Endothelial cell of umbilical vein (primary cell): ENCODE results near the gene ATP6V0D1. TPM values are rescaled to one million over a fixed set of nuclear protein-coding genes. Genes with fewer than 3 reads are reported as not detected.

Experiments used
- BruUV-seq: library from RNA; stranded (reverse); fragments of 400-500 nt; replicated peaks from 2 replicates; lab custom pipeline; 2021; lab: Mats Ljungman, UMichigan
- CTCF ChIA-PET: fragments of 300-600, 350-600 bp; sonication (Branson Sonifier 250); formaldehyde crosslinking; loops from one replicate; lab custom pipeline; 2021; ENCODE audit warnings: antibody characterized with exemption, inconsistent platforms; lab: Charles Lee
- POLR2A ChIA-PET: fragments of 300-600, 350-600 bp; sonication (Branson Sonifier 250); formaldehyde crosslinking; loops from one replicate; lab custom pipeline; 2021; ENCODE audit warnings: antibody characterized with exemption, inconsistent platforms; lab: Charles Lee
- DNase-seq: peaks from one replicate; pipeline ENCODE4 v3.0.0-alpha.2; 2011; ENCODE audit warnings: low read depth, low spot score
- FAIRE-seq: peaks from 2 replicates; lab custom pipeline; 2011; peaks lifted over from hg19 to GRCh38; lab: Jason Lieb, UNC
- H2AFZ ChIP-seq: 2 replicates; pipeline ENCODE4 v1.6.0; 2012; ENCODE audit warnings: low read depth, low read length, control low read depth, inconsistent platforms
- H3K27ac ChIP-seq: 2 replicates; pipeline ENCODE4 v1.5.1; 2011; ENCODE audit warnings: low read depth, mild to moderate bottlenecking, control low read depth, low read length, moderate library complexity; ENCODE audit not compliant: insufficient read depth
- H3K27me3 ChIP-seq, 2 experiments: 2 replicates each; pipeline versions ENCODE4 v1.6.0 to v1.6.1; 2011; ENCODE audit warnings: low read length in 2 of 2, mixed read lengths in 1 of 2; ENCODE audit not compliant: control insufficient read depth in 2 of 2, insufficient read depth in 2 of 2
- H3K36me3 ChIP-seq, 2 experiments: 2 replicates in 1 of 2; 3 replicates in 1 of 2; pipeline ENCODE4 v1.5.1; 2011; ENCODE audit warnings: low read length in 2 of 2, mild to moderate bottlenecking in 1 of 2, moderate library complexity in 1 of 2; ENCODE audit not compliant: control insufficient read depth in 2 of 2, insufficient read depth in 2 of 2; ENCODE audit errors: extremely low read depth in 1 of 2
- H3K4me1 ChIP-seq: 3 replicates; pipeline ENCODE4 v1.5.1; 2011; ENCODE audit warnings: mild to moderate bottlenecking, low read length; ENCODE audit not compliant: control insufficient read depth, insufficient read depth; ENCODE audit errors: extremely low read depth
- H3K4me2 ChIP-seq: 2 replicates; pipeline ENCODE4 v1.6.1; 2011; ENCODE audit warnings: low read length, control low read depth, mixed read lengths; ENCODE audit not compliant: insufficient read depth
- H3K4me3 ChIP-seq, 3 experiments: fragments of 200-600 bp in 1 of 3; sonication (generic), shearing (Covaris generic) in 1 of 3; replicated peaks in 1 of 3; 2 replicates each; pipeline ENCODE4 v1.5.1; 2011 to 2016; ENCODE audit warnings: control low read depth in 3 of 3, low read length in 3 of 3, mild to moderate bottlenecking in 2 of 3, inconsistent platforms in 1 of 3, low read depth in 1 of 3, moderate library complexity in 1 of 3; ENCODE audit not compliant: insufficient read depth in 1 of 3
- H3K79me2 ChIP-seq: 2 replicates; pipeline ENCODE4 v1.6.0; 2012; ENCODE audit warnings: low read length, inconsistent platforms; ENCODE audit not compliant: control insufficient read depth, insufficient read depth
- H3K9ac ChIP-seq: replicated peaks from 2 replicates; pipeline ENCODE3; 2011; ENCODE audit warnings: low read length, control low read depth; ENCODE audit not compliant: insufficient read depth; ENCODE audit errors: extremely low read depth
- H3K9me1 ChIP-seq: replicated peaks from 3 replicates; pipeline ENCODE4 v1.6.0; 2011; ENCODE audit warnings: mild to moderate bottlenecking, low read length; ENCODE audit not compliant: control insufficient read depth, insufficient read depth; ENCODE audit errors: extremely low read depth
- H3K9me3 ChIP-seq: replicated peaks from 2 replicates; pipeline ENCODE4 v1.5.1; 2012; ENCODE audit warnings: low read length, inconsistent platforms; ENCODE audit not compliant: control insufficient read depth, insufficient read depth
- H4K20me1 ChIP-seq: replicated peaks from 2 replicates; pipeline ENCODE3; 2011; ENCODE audit warnings: mild to moderate bottlenecking, low read length; ENCODE audit not compliant: control insufficient read depth, insufficient read depth; ENCODE audit errors: extremely low read depth
- EZH2 ChIP-seq: IDR thresholded peaks from 2 replicates; pipeline ENCODE4 v1.6.1; 2012; ENCODE audit warnings: borderline replicate concordance, low read depth, mild to moderate bottlenecking, moderate library complexity, low read length, inconsistent platforms; ENCODE audit not compliant: severe bottlenecking
- FOS ChIP-seq: IDR thresholded peaks from 2 replicates; pipeline ENCODE4 v1.6.1; 2011; ENCODE audit warnings: mild to moderate bottlenecking, low read length, moderate library complexity, borderline replicate concordance; ENCODE audit not compliant: insufficient read depth
- GATA2 ChIP-seq: IDR thresholded peaks from 2 replicates; pipeline ENCODE4 v1.7.0; 2011; ENCODE audit warnings: low read depth, mild to moderate bottlenecking, moderate library complexity, mixed read lengths, low read length; ENCODE audit not compliant: insufficient read length, insufficient read depth
- JUN ChIP-seq: IDR thresholded peaks from 2 replicates; pipeline ENCODE4 v1.6.1; 2011; ENCODE audit warnings: borderline replicate concordance, low read depth; ENCODE audit not compliant: insufficient read length, insufficient read depth
- MYC ChIP-seq: IDR thresholded peaks from one replicate; pipeline ENCODE4 v1.6.1; 2011; ENCODE audit warnings: mild to moderate bottlenecking, low read depth, low read length
- POLR2A ChIP-seq: IDR thresholded peaks from 2 replicates; pipeline ENCODE4 v1.6.1; 2012; ENCODE audit warnings: low read depth, mild to moderate bottlenecking, control low read depth, low read length
- POLR2AphosphoS5 ChIP-seq: IDR thresholded peaks from 2 replicates; pipeline ENCODE4 v1.6.1; 2012; ENCODE audit warnings: low read depth, mild to moderate bottlenecking, control low read depth, low read length, moderate library complexity; ENCODE audit not compliant: insufficient read depth
- dilution Hi-C: fragments of 300-500 bp; cut with MboI; formaldehyde crosslinking; loops from one replicate; pipeline ENCODE4 v1.15.0; 2019; ENCODE audit warnings: low sequenced_read_pairs; ENCODE audit not compliant: extremely low pct_ligation_motif_present
- intact Hi-C: fragments of 100-400 bp; cut with micrococcal nuclease; formaldehyde crosslinking; loops from one replicate; pipeline ENCODE4 v1.10.0; 2022
- polyA plus RNA-seq, 4 experiments: library from polyadenylated mRNA; depleted of rRNA in 3 of 4; stranded (reverse) in 3 of 4; unstranded in 1 of 4; fragments of >200 nt; gene quantifications; 2 replicates each; pipeline versions ENCODE4 v1.2.1 to v1.2.3, GENCODE V29; 2011 to 2012; ENCODE audit warnings: missing spikeins in 1 of 4
- total RNA-seq: library from RNA; stranded (reverse); gene quantifications from 2 replicates; pipeline ENCODE4 v1.2.3, GENCODE V29; 2021
- TF ChIP-seq, protein P1 (sequence below), 2 donors: IDR thresholded peaks; 1 replicate in 1 of 2; 2 replicates in 1 of 2; pipeline ENCODE4 v1.5.1; 2011; ENCODE audit warnings: low read length in 2 of 2, mild to moderate bottlenecking in 2 of 2, moderate library complexity in 2 of 2, control low read depth in 1 of 2, inconsistent platforms in 1 of 2, low read depth in 1 of 2; ENCODE audit not compliant: insufficient read depth in 1 of 2; ENCODE audit errors: extremely low read depth in 1 of 2
- TF ChIP-seq, protein P2 (sequence below): IDR thresholded peaks from 2 replicates; pipeline ENCODE4 v1.6.1; 2011; ENCODE audit not compliant: insufficient read depth, insufficient read length

ATP6V0D1 gene
- total and polyA plus RNA-seq, 2 donors (not counting 3 experiments of a cell fraction or from before 2014, with no cell fraction given), result 82.8 to 232 TPM

DNA sequence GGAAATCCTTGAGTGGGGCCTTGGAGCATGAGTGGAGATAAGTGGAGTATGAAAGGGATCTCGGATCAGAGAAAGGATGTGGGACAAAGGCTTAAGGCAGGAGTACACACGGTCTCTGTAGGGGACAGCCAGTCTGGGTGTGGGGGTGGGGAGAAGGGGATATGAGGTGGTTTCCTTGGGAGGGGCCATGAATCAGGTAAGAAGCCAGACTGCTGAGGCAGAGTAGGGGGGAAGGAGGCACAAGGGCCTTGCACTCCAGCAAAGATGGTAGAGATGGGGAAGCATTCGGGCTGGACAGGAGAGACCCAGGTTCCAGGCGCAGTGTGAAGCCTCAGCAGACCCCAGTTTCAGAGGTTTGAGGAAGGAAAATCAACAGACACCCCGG lies 48.5 kb downstream of the ATP6V0D1 start:
- H3K27ac ChIP-seq, result no peak overlapping the region
- CTCF ChIA-PET, result interaction anchor here (1.9 to 3.7 kb wide), 3 partner anchors 12 to 172 kb away, joined by 8 to 25 read pairs (median 24); no protein-coding TSS in a partner anchor
- H4K20me1 ChIP-seq, result no peaks in the 10 kb centered on the region
- H3K9me3 ChIP-seq, result no peaks in the 10 kb centered on the region
- H3K4me3 ChIP-seq, result no peak overlapping the region
- peaks cover 0 to 2% of the 10 kb centered on the region in 2 experiments for H3K36me3 ChIP-seq
- peaks cover 16 to 17% of the 10 kb centered on the region in 2 experiments for H3K27me3 ChIP-seq
- H2AFZ ChIP-seq, result no peak overlapping the region
- dilution Hi-C loops (no loop called here), intact Hi-C loops (no loop called here)
- H3K9ac ChIP-seq, result no peak overlapping the region
- H3K79me2 ChIP-seq, result no peaks in the 10 kb centered on the region
- TF ChIP-seq, protein P1, sequence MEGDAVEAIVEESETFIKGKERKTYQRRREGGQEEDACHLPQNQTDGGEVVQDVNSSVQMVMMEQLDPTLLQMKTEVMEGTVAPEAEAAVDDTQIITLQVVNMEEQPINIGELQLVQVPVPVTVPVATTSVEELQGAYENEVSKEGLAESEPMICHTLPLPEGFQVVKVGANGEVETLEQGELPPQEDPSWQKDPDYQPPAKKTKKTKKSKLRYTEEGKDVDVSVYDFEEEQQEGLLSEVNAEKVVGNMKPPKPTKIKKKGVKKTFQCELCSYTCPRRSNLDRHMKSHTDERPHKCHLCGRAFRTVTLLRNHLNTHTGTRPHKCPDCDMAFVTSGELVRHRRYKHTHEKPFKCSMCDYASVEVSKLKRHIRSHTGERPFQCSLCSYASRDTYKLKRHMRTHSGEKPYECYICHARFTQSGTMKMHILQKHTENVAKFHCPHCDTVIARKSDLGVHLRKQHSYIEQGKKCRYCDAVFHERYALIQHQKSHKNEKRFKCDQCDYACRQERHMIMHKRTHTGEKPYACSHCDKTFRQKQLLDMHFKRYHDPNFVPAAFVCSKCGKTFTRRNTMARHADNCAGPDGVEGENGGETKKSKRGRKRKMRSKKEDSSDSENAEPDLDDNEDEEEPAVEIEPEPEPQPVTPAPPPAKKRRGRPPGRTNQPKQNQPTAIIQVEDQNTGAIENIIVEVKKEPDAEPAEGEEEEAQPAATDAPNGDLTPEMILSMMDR (IDR thresholded peaks at IDR 0.05; ENCODE audit: extremely low read depth in 1 of 2, insufficient read depth in 1 of 2, low read depth in 1 of 2, low read length in 2 of 2), result no peak
- no peak for TF ChIP-seq FOS
- no peak for TF ChIP-seq POLR2A
- TF ChIP-seq JUN, result no peak
- TF ChIP-seq GATA2, result no peak
- TF ChIP-seq, protein P2, sequence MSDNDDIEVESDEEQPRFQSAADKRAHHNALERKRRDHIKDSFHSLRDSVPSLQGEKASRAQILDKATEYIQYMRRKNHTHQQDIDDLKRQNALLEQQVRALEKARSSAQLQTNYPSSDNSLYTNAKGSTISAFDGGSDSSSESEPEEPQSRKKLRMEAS, result no peak
- TF ChIP-seq EZH2, result no peak
- no peak for TF ChIP-seq MYC
- no peak for TF ChIP-seq POLR2AphosphoS5
- BruUV-seq, result no TSS peak
- DNase-seq (no peak), FAIRE-seq (no peak)
- H3K4me1 ChIP-seq, result peaks cover 8% of the 10 kb centered on the region
- POLR2A ChIA-PET, result interaction anchor here (0.7 kb wide), 1 partner anchor 498 kb away, joined by 3 read pairs; no protein-coding TSS in a partner anchor
- no peaks in the 10 kb centered on the region for H3K9me1 ChIP-seq
- no peak overlapping the region for H3K4me2 ChIP-seq
